Peyer's patch (tissue), 4 donors: ENCODE measurements around the gene FADD.

Source experiments
- CTCF ChIP-seq, 6 experiments: fragments of 450-650 bp in 4 of 6; fragments of 200-600 bp in 2 of 6; sonication (generic) in 1 of 6; IDR thresholded peaks; one replicate each; pipeline ENCODE4 v1.5.1; 2017 to 2019; ENCODE audit warnings: antibody characterized with exemption in 6 of 6, mild to moderate bottlenecking in 3 of 6, moderate library complexity in 1 of 6
- POLR2A ChIP-seq, 2 donors: fragments of 450-650 bp; IDR thresholded peaks; one replicate each; pipeline ENCODE4 v1.5.1; 2017; ENCODE audit warnings: antibody characterized with exemption in 2 of 2, mild to moderate bottlenecking in 2 of 2, moderate library complexity in 2 of 2

GRCh38 chr11:70183483-70184176 is 19.5 kb upstream of the FADD start:
- TF ChIP-seq CTCF (IDR thresholded peaks at IDR 0.05) (no peak), POLR2A (IDR thresholded peaks at IDR 0.05) (no peak)
